WERI-Rb-1 (cell line): ENCODE measurements around the gene NUDCD3.

Experiments used
- DNase-seq: peaks from one replicate; pipeline ENCODE4 v3.0.0-alpha.2; 2020
- H3K27ac ChIP-seq: fragments of 250-450 bp; sonication (Bioruptor Pico); 2 replicates; pipeline ENCODE4 v1.5.1; 2020; ENCODE audit warnings: mild to moderate bottlenecking, moderate library complexity
- H3K27me3 ChIP-seq: fragments of 250-450 bp; sonication (Bioruptor Pico); 2 replicates; pipeline ENCODE4 v1.5.1; 2021; ENCODE audit warnings: mild to moderate bottlenecking, low read depth, moderate library complexity; ENCODE audit not compliant: insufficient read depth, severe bottlenecking
- H3K36me3 ChIP-seq: fragments of 250-450 bp; sonication (Bioruptor Pico); 2 replicates; pipeline ENCODE4 v1.5.1; 2020; ENCODE audit warnings: mild to moderate bottlenecking, moderate library complexity
- H3K4me3 ChIP-seq: 2 replicates; pipeline ENCODE4 v1.5.1; 2011; ENCODE audit warnings: low read depth, mild to moderate bottlenecking, control low read depth, low read length
- H3K9me3 ChIP-seq: fragments of 250-450 bp; sonication (Bioruptor Pico); 2 replicates; pipeline ENCODE4 v1.5.1; 2021; ENCODE audit warnings: mild to moderate bottlenecking, moderate library complexity; ENCODE audit not compliant: severe bottlenecking
- CTCF ChIP-seq: IDR thresholded peaks from 2 replicates; pipeline ENCODE4 v1.5.1; 2011; ENCODE audit warnings: low read depth, mild to moderate bottlenecking, control low read depth, inconsistent platforms, low read length

The NUDCD3 gene

DNA sequence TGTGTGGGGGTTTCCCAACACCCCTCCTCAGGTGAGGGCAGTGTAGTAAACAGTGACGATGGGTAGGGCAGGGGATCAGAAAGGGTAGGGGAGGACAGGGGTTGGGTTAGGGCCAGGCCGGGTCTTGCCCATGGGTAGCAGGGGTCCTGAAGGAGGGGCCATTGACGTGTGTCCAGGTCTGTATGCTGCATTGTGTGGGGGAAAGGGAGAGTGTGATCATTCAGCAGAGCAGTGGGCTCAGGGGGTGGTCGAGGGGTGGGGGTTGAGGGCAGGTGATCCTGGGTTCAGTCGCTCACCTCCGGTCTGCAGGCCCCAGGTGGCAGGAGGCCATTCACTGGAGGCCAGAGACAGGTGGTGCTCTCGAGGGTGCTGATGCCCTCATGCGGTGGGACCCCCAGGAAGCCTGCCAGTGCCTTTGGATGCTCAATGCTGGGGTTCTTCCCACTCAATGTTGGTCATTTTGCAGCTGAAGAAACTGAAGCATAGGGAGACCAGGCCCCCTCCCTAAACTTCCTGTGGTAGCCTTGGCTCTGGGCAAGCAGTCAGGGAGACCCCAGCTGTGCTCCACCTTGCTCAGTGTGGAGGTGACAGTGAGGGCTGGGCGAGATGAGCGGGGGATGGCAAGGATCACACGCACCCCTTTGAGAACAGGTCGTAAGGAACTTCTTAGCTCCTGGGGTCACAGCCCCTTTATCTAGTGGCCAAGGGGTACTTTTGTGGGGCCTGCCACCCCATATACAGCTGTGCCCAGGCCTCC is 116.3 kb downstream of the NUDCD3 start:
- H3K27me3 ChIP-seq, result no peaks in the 10 kb centered on the region
- H3K9me3 ChIP-seq, result no peaks in the 10 kb centered on the region
- TF ChIP-seq CTCF, result no peak
- no peak overlapping the region for H3K4me3 ChIP-seq
- H3K36me3 ChIP-seq, result no peaks in the 10 kb centered on the region
- no peak for DNase-seq
- no peak overlapping the region for H3K27ac ChIP-seq

GRCh38 chr7:44373418-44373740 is 117.1 kb downstream of the NUDCD3 start:
- TF ChIP-seq CTCF, result no peak
- no peak for DNase-seq
- Histone ChIP-seq H3K36me3 (no peaks in the 10 kb centered on the region), H3K27ac (no peak overlapping the region), H3K27me3 (no peaks in the 10 kb centered on the region), H3K4me3 (no peak overlapping the region), H3K9me3 (no peaks in the 10 kb centered on the region)

DNA sequence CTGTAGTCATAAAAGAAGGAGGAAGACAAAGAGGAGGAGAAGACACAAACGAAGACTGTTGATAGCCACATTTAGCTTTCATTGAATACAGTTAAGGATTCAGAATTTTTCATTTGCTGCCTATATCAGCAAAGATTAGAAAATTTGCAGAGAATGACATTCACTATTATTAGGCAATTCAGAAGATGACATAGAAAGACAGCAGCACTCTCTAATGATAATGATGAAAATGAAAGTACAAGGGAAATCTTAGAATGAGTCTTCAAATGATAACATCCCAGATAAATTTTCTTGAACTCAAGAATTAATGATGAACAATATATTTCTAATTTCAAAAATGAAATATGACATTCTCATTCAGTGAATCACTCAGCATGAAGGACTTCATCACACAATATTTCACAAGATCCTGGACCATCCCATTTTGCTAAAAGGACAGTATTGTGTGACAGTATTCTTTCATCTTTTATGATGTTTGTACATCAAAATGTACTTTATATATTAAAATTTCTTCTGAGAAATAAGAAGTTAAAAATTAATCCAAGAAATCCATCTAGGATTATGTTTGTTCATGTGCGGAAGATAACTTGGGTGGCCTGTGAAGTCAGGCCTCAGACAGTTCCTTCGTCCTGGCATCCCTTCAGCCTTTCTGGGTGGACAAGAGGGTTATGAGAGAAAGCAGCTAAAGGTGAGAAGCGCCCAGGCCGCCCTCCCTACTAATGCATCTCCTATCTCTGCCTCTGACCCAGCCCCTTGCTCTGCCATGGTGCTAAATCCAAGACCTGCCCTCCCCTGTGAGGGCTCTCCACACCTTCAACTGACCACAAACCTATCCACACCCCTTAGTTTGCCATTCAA is 117.7 kb downstream of the NUDCD3 start:
- no peak for TF ChIP-seq CTCF
- no peaks in the 10 kb centered on the region for H3K36me3 ChIP-seq
- no peak for DNase-seq
- no peak overlapping the region for H3K27ac ChIP-seq
- H3K9me3 ChIP-seq, result no peaks in the 10 kb centered on the region
- H3K27me3 ChIP-seq, result no peaks in the 10 kb centered on the region
- no peak overlapping the region for H3K4me3 ChIP-seq

DNA sequence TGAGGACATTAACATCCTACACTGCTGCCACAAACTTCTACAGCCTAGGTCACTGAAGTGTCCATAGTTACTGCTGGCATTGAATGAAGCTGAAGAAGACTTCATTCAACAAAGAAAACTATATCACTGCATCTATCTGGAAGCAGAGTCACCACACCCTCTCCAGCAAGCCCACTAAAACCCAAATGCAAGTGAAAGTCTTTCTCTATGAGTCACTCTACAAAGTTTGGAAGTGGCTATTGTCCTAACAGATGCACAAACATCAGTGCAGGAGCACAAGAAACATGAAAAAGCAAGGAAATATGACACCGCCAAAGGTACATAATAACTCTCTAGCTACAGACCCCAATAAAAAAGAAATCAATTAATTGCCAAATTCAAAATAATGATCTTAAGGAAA is 121.6 kb downstream of the NUDCD3 start:
- no peak for DNase-seq
- no peaks in the 10 kb centered on the region for H3K36me3 ChIP-seq
- TF ChIP-seq CTCF, result no peak
- no peaks in the 10 kb centered on the region for H3K9me3 ChIP-seq
- no peak overlapping the region for H3K4me3 ChIP-seq
- H3K27ac ChIP-seq, result no peak overlapping the region
- no peaks in the 10 kb centered on the region for H3K27me3 ChIP-seq

GRCh38 chr7:44368455-44368854 is 122.0 kb downstream of the NUDCD3 start:
- TF ChIP-seq CTCF, result no peak
- no peak overlapping the region for H3K27ac ChIP-seq
- no peaks in the 10 kb centered on the region for H3K36me3 ChIP-seq
- H3K27me3 ChIP-seq, result no peaks in the 10 kb centered on the region
- no peak for DNase-seq
- H3K4me3 ChIP-seq, result no peak overlapping the region
- H3K9me3 ChIP-seq, result no peaks in the 10 kb centered on the region
